Hematopoietic multipotent progenitor cell (in vitro differentiated cells): Measurements from ENCODE around the gene PSMB10. TPM values are rescaled to one million over a fixed set of nuclear protein-coding genes. Genes with fewer than 3 reads are reported as not detected.
"Not testable (repeated sequence)": the region's sequence is repeated elsewhere in the genome, so short reads cannot be mapped to it uniquely, and the experiment has no call there.

Experiments used
- DNase-seq, 3 donors: peaks; one replicate each; pipeline ENCODE4 v3.0.0-alpha.2; 2011 to 2015; ENCODE audit warnings: low read depth in 2 of 3, low spot score in 2 of 3
- total RNA-seq: library from RNA; depleted of rRNA; stranded (reverse); fragments of >200 nt; gene quantifications from one replicate; pipeline ENCODE4 v1.2.3, GENCODE V29; 2012

PSMB10 gene
- total RNA-seq, 1 donor = 281 TPM

DNA sequence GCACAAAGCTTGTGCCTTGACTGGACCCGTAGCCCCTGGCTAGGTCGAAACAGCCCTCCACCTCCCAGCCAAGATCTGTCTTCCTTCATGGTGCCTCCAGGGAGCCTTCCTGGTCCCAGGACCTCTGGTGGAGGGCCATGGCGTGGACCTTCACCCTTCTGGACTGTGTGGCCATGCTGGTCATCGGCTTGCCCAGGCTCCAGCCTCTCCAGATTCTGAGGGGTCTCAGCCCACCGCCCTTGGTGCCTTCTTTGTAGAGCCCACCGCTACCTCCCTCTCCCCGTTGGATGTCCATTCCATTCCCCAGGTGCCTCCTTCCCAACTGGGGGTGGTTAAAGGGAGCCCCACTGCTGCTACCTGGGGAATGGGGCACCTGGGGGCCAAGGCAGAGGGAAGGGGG lies 8.5 kb downstream of the PSMB10 start:
- DNase-seq = no peak

DNA sequence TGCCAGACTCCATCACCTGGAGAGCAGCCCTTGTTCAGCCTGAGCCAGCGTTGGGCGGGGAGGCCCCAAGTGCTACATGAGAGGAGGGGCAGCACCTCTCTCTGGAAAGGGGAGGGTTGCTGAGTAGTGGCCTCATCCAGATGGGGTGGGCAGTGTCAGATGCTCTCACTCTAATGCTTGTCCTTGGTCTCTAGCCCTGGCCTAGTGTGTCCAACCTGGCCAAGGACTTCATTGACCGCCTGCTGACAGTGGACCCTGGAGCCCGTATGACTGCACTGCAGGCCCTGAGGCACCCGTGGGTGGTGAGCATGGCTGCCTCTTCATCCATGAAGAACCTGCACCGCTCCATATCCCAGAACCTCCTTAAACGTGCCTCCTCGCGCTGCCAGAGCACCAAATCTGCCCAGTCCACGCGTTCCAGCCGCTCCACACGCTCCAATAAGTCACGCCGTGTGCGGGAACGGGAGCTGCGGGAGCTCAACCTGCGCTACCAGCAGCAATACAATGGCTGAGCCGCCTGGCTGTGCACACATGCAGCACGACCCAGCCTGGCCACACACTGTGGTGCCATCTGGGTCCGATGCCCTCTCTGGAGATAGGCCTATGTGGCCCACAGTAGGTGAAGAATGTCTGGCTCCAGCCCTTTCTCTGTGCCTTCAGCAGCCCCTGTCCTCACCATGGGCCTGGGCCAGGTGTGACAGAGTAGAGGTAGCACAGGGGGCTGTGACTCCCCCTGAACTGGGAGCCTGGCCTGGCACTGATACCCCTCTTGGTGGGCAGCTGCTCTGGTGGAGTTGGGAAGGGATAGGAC lies 9.3 kb downstream of the PSMB10 start:
- DNase-seq = no peak

DNA sequence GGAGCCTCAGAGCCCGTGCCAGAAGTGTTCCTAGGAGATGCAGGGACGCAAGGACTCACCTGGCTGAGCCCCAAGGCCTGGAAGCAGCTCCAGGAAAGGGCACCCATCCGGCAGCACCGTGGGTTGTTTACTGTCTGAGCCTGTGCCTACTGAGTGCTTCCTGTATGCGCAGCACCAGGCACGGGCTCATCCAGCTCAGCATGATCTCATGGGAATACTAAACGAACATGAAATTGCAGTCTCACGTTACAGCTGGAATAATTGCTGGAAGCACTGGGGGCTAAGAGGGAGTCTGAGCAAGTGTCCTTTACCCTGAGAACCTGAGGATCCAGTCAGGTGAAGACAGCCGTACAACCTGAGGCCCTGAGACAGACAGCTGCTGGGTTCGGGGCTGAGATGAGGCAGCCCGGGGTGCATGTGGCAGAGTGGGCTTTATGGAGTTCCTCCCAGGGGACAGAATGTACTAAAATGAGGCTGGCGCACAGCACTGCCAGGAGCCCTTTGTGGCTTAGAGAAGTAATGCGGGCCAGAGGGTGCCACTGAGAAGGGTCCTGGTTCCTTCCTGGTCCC lies 10.4 kb downstream of the PSMB10 start:
- DNase-seq = no peak

DNA sequence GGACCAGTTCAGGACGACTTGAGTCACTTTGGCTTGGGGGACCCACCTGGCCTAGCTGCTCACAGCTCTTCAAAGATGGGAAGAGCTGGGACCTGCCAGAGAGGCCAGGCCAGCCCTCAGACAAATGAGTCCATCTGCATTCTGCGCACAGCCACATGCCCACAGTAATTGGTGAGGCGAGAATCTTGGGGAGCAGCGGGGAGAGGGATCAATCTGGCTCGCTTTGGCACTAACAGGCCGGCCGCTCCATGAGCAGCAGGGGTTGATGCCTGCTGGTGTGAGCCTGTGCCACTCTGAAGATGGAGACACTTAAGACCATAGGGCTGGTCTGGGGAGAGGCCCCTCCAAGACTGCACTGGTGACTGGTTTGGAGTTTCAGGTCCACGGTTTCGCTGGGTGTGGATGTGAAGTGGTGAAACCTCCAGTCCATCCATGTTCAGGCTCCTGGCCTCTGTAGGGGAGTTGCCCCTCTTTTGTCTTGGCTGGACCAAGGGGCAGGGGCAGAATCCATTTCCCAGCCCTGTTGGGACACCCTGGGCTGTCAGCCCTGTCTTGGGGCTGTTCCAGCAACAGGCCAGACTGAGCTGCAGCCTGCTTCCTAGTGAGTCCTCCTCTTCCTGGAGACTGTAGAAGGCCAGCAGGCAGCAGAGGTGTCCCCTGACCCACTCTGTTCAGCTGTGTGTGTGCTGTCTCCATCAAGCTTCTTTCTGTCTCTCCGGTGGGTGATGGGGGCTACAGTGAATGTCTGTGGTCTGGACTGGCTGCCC lies 12.3 kb downstream of the PSMB10 start:
- DNase-seq = no peak

DNA sequence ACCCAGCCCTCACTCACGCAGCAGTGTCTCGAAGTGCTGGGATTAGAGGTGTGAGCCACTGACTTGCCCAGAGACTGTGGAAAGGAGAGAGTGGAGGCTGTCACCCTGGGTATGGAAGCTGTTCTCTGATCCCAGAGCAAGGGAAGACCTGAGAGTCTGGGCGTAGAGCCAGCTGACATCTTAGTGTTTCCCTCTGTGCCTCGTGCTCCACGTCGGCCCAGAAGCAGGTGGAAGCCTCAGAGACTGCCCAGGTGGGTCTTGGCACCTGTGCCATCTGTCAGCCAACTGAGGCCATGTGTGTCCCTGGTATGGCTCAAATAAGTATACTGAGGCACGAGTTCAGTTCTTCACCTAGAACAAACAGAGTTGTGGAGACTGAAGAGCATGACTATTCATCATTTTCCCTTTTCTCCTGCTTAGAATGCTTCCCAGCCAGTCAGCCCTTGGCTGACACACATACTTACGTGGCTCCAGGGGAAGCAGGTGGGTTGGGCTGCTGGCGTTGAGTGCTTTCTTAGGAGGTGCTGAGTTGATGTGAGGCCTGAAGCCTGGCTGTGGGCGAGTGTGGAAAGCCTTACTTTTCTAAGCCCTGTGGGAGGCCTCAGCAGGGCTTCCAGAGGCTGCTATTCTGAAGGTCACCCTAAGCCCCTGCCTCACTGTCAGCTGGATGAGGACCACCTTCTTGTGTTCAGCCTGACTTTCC lies 13.1 kb downstream of the PSMB10 start:
- no peak for DNase-seq

DNA sequence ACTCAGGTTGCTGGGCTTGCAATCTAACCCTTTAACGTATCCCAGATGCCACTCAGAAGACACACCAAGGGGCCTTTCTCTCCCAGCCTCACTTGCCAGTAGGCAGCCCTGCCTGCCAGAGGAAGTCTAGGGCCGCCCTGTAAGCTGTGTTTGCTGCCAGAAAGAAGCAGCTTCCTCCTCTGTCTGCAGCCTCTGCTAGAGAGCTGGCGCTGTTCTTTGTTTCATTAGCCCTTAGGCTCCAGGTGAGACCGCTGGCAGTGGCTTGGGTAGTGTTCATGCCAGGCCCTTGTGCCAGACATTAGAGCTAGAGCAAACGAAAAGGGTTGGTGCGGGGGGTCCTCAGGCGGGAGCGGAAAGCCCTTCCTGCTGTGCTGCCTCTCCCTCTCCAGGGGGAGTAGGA lies 13.9 kb downstream of the PSMB10 start:
- DNase-seq = no peak

DNA sequence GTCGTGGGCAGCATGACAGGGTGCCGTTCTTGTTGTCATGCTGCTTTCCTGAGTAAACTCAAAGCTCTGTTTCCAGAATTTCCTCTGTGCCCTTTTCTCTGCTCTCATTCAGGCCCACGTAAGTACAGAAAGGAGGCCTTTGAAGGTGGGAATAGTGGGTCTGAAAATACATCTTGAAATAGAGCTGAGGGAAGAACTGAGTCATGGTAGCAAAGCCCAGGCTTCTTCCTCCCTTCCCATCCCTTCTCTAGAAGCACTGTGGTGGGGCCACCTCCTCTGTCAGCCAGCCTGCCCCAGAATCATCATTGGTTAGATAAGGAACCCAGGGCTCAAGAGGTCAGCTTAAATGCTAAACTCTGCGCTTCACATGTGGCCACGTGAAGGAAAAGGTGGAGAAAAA lies 14.4 kb downstream of the PSMB10 start:
- no peak for DNase-seq

DNA sequence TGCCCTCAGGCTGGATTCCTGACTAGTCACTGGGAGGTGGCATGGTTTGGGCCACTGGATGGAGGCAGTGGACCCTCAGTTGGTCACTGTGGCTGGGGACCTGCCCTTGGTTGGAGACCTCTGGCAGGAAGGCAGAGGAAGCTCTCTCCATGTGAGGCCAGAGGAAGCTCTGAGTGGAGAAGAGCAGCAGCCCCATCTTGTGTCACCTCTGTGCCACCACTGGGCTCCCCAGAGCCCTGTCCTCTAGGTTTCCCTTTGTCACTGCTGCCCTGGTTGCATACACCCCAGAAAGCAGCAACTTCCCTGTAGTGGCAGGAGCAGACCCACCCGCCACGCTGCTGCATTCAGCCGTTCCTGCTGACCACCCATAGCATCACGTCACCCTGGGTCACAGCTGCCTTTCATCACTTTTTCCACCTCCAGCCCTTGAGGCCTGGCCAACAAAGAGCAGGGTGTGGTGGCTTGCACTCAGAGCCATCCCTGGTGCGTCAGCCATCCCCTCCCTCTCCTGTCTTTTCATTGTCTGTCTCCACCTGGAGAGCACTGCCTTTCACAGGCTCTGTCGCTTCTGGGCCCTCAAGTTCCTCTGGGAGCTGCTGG lies 16.9 kb downstream of the PSMB10 start:
- peak in 1 of 3 donors; percentile 33 for DNase-seq

DNA sequence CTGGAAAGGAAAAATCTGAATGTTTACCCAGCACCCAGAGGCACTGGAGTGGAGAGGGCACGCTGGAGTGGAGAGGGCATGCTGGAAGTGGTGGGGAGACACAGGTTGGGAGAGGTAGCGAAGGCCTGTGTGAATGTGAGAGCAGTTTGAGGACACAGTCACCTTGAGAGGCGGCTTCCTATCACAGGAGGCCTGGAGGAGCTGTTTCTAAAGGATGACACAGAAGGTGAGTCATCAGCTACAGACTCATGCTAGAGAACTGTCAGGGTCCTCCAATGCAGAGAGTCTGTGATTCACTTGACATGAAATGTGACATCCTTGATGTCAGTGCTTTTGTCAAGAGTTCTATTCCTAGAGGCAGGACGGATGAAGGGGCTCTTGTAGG lies 18.8 kb downstream of the PSMB10 start:
- DNase-seq = no peak

DNA sequence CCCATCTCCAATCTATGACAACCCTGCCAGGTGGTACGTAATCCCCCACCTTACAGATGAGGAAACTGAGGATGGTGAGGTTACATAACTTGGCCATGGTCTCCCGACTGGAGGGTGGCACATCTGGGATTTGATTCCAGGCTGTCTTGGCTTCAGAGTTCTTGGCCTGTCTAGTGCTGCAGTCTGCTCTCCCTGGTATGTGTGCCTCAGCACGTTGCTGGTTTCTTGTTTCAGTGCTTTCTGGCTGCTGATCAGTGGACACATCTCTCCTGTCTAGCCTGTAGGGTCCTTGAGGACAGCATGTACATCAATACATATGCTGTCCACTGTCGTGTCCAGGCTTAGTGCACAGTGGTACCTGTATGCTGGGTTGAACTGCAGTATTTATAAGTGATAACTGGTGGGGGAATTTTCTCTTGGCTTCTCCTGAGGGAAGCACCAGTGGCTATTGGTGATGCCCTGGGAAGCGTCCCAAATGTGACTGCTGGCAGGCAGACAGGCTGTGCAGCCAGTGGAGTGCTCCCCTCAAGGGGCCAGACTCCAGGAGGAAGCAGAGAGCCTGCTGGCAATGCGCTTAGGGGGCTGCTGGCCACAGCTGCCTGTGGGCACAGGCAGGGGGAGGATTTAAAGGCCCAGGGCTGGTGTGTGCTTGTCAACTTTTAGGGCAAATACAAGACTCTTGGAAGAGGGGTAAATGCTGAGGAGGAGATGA lies 19.4 kb downstream of the PSMB10 start:
- DNase-seq = no peak

DNA sequence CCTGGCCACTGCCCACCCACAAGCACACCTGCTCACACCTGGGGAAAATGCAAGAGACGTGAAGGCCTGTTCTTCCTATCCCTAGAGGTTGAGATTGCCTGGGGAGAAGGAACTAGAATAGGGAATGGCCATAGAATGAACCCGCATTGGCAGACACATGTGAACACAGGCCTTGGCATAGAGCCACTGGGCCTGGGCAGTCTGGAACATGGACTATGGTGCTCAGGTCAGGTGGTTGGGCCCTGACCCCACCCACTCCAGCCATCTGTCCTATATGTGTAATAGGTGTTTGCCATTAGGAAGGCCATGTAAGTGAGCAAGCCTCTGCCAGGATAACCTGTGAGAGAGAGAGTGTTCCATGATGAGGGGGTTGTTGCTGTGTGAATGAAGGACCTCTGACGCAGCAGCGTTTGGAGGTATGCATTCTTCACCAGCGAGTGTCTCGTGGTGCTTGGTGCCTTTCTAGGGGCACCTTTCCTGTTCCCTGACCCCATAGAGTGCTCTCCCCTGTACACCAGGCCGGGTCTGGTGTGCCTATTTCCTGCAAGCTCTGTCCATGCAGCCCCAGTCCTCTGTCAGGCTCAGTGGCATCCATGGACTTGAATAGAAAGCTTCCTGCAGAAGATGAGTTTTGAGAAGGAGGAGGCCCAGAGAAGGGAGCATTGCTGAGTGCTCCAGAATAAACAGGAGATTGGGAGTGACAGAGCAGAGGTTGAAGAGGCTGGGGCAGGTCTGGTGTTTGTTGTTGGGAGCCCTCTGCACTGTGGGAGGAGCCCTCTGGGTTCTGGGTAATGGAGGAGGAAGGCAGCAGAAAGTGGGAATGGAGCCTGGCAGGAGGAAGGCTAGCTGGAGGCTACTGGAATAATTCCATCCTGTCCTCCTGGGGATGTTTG lies 20.6 kb downstream of the PSMB10 start:
- DNase-seq = no peak

DNA sequence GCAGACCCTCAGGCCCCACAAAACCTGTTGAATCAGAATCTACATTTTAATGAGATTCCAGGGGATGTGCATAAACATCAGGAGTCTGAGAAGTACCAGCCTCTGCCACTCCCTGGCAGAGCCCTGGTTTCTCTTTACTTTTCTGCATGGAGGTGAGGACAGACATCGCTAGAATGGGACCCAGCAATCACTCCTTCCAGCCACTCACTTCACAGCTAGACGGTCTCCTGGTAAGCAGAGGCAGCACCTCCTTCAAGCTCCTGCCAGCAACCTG lies 21.2 kb downstream of the PSMB10 start:
- DNase-seq = not testable (repeated sequence)

DNA sequence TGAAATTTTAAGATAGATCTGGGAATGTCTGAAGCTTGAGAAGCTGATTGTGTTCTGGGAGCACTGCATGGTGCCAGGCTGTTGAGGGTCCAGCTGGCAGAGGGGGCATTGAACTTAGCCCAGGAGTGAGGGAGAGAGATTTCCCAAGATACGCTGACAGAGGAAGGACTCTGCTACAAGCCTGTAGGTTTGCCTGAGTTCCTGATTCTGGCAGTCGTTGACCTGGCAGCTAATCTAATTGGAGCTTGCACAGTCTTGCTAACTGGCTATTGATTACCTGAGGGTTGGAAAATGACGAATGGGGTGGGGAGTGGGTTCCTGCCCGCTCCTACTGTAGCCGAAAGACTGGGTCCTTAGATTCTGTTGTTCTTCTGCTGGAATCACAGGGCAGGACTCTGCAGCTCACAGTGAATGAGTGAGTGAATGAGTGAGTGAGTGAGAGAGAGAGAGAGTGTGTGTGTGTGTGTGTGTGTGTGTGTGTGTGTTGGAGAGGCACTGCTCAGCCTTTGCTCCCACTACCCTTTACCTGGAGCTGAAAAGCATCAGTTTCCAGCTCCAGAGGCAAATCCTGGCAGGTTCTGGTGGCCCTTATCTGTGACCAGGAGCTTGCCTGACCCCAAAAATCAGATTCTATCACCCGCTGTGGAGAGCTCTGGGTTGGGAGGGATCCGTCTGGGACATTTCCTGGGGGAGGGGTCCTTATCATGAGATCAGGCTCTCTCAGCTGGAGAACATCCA lies 21.7 kb downstream of the PSMB10 start:
- no peak for DNase-seq

DNA sequence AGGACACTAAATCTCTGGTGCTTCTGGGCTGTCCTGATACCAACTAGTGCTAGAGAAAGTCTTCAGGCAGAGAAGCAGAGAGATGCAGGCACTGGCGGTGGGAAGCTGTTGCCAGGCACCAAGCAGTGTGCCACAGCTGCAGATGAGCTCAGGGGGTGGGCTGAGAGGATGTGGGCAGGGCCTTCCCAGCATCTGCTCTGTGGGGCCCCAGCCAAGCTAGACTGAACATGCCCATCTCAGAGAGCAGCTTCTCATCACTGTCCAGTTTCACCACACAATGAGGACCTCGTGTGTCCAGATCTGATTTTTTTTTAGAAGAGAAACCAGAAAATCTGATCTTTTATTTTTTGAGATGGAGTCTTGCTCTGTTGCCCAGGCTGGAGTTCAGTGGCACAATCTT lies 26.5 kb downstream of the PSMB10 start:
- DNase-seq = peak in 2 of 3 donors; percentile 23 to 62

DNA sequence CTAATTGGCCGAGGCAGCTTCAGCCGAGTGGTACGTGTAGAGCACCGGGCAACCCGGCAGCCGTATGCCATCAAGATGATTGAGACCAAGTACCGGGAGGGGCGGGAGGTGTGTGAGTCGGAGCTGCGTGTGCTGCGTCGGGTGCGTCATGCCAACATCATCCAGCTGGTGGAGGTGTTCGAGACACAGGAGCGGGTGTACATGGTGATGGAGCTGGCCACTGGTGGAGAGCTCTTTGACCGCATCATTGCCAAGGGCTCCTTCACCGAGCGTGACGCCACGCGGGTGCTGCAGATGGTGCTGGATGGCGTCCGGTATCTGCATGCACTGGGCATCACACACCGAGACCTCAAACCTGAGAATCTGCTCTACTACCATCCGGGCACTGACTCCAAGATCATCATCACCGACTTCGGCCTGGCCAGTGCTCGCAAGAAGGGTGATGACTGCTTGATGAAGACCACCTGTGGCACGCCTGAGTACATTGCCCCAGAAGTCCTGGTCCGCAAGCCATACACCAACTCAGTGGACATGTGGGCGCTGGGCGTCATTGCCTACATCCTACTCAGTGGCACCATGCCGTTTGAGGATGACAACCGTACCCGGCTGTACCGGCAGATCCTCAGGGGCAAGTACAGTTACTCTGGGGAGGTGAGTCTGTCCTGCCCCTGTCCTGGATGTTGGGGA lies 27.5 kb downstream of the PSMB10 start:
- no peak for DNase-seq

DNA sequence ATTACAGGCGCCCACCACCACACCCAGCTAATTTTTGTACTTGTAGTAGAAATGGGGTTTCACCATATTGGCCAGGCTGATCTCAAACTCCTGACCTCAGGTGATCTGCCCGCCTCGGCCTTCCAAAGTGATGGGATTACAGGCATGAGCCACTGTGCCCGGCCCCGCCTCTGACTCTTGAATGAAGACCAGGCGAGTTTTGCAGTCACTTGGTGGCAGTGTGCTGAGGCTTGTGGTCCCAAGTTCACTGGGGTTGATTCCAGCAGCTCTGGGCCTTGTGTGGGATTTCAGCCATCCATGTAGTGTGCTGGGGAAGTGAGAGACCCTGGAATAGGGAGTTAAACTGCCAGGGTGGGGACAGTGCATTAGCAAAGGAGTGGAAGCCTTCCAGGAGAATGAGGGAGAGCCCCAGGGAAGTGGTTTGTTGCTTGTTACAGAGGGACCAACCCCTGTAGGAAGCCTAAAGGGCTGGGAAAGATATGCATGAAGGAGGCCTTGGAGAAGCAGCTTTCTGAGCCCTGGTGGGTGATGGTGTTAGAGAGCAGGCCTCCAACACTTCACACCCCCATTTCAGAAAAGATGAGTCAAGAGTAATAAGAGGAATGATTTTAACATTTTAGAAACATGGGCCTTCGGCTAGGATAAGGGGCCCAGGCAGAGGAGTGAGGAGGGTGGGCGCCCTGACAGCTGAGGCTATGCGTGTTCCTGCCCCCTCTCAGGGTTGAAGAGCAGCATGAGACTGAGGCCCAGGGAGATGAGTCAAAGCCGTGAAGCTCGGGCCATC lies 29.1 kb downstream of the PSMB10 start:
- DNase-seq = no peak

DNA sequence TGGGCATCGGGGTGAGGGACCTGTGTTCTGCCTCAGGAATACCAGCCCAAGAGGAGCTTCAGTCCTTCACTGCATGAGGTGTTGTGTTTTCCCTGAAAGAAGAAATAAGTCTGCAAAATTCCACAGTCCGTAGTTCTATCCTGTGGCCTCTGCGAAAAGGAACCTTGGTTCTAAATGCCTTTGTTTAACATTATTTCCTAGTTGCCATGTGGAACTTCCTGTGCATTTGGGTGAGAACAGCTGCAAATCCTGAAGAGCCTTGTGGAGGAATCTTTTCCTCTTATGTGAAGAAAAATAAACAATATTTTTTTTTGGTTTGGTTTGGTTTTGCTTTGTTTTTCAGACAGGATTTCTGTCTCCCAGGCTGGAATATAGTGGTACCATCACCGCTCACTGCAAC lies 33.8 kb downstream of the PSMB10 start:
- no peak for DNase-seq
